Measurements from ENCODE around the gene RETREG1.
"Not testable (repeated sequence)": the region's sequence is repeated elsewhere in the genome, so short reads cannot be mapped to it uniquely, and the experiment has no call there.

GRCh38 chr5:16543206-16543605, 73.6 kb downstream of the RETREG1 start:
- TF ChIP-seq, protein P1, sequence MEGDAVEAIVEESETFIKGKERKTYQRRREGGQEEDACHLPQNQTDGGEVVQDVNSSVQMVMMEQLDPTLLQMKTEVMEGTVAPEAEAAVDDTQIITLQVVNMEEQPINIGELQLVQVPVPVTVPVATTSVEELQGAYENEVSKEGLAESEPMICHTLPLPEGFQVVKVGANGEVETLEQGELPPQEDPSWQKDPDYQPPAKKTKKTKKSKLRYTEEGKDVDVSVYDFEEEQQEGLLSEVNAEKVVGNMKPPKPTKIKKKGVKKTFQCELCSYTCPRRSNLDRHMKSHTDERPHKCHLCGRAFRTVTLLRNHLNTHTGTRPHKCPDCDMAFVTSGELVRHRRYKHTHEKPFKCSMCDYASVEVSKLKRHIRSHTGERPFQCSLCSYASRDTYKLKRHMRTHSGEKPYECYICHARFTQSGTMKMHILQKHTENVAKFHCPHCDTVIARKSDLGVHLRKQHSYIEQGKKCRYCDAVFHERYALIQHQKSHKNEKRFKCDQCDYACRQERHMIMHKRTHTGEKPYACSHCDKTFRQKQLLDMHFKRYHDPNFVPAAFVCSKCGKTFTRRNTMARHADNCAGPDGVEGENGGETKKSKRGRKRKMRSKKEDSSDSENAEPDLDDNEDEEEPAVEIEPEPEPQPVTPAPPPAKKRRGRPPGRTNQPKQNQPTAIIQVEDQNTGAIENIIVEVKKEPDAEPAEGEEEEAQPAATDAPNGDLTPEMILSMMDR (IDR thresholded peaks at IDR 0.05; ENCODE audit: low read length): not testable (repeated sequence)
- TF ChIP-seq EZH2 (optimal IDR thresholded peaks at IDR 0.05; ENCODE audit: low read depth, low read length); EZH2phosphoT487 (IDR thresholded peaks at IDR 0.05; ENCODE audit: low read length): not testable (repeated sequence)
